ENCODE data around the gene NCBP3. TPM values are rescaled to one million over a fixed set of nuclear protein-coding genes. Genes with fewer than 3 reads are reported as not detected.

The NCBP3 gene
- total and polyA plus RNA-seq, 9 of the 15 experiments (the other 6 are each of a cell fraction or from before 2014, with no cell fraction given), result 3.1 to 25.5 (median 20.5) TPM

DNA sequence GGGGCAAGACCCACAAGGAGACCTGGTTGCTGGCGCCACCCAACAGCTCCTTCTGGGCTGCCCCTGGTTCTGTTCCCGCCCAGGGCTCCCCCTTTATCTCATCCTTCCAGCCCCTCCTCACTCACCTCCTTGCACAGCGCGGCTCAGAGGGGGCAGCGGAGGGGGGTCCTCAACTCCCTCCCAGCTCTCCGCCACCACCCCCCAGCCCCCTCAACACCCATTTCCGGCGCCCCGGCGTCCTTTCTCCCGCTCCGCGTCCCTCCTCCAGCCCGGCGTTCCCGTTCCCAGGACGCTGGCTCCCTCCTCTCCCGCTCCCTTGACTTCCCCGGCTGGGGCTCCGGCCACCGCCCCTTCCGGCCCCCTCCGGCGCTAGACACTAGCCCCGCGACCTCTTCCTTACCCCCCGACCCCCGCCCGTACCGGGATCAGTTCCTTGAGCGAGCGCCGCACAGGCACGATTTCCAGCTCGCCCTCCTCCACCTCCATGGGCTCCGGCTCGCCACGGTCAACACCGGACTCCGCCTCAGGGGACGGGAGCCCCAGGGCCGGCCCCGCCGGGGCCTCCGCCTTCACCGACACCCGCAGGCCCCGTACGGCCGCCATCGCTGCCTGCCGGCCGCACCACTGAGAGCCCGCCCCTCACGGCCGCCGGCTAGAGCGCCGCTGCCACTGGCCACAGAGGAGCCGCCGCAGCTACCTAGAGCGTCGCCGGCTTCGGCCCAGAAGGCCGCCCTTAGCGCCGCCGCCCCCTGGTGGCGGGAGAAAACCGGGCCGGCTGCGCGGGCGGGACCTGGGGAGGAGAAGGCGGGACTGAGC is at the start of gene NCBP3 (continued):
- TF ChIP-seq E2F1 (CRISPR knock-in tag; IDR thresholded peaks at IDR 0.05) (peak; percentile 90), ZNF316 (IDR thresholded peaks at IDR 0.05) (no peak), MBD1 (CRISPR knock-in tag; IDR thresholded peaks at IDR 0.05) (no peak), MCM2 (IDR thresholded peaks at IDR 0.05; ENCODE audit: low read depth) (no peak), RB1 (IDR thresholded peaks at IDR 0.05; ENCODE audit: low read depth) (peak; percentile 98), ZNF507 (tag; conservative IDR thresholded peaks at IDR 0.05) (no peak), ZNF121 (CRISPR knock-in tag; conservative IDR thresholded peaks at IDR 0.05) (no peak), SIRT6 (IDR thresholded peaks at IDR 0.05; ENCODE audit: low read depth, low read length) (no peak), HMGN3 (IDR thresholded peaks at IDR 0.05; ENCODE audit: borderline replicate concordance, extremely low read depth, insufficient read length, low read depth, low read length) (peak; percentile 81), NFATC3 (IDR thresholded peaks at IDR 0.05) (no peak), ZNF165 (CRISPR knock-in tag; IDR thresholded peaks at IDR 0.05; ENCODE audit: borderline replicate concordance) (no peak), KAT7 (CRISPR knock-in tag; IDR thresholded peaks at IDR 0.05; ENCODE audit: borderline replicate concordance) (peak; percentile 45; the same call in 1 of the 2 replicates), FOXP1 (CRISPR knock-in tag; IDR thresholded peaks at IDR 0.05) (peak; percentile 66; the same call in 1 of the 2 replicates), NRF1 (conservative IDR thresholded peaks at IDR 0.05 in 1 of 2, IDR thresholded peaks at IDR 0.05 in 1 of 2) (peak; percentile 83 to 86), NFE2 (IDR thresholded peaks at IDR 0.05; ENCODE audit: low read depth) (no peak), NELFE (IDR thresholded peaks at IDR 0.05; ENCODE audit: insufficient read depth, insufficient read length) (no peak), SOX6 (IDR thresholded peaks at IDR 0.05) (peak; percentile 60; the same call in 1 of the 2 replicates), NONO (IDR thresholded peaks at IDR 0.05; ENCODE audit: low read depth in 2 of 2, low read length in 1 of 2) (peak; percentile 56 to 94; a peak in 3 of 4 replicates), GATAD2A (IDR thresholded peaks at IDR 0.05) (peak; percentile 44; the same call in 1 of the 2 replicates)
- TF ChIP-seq, protein P1, sequence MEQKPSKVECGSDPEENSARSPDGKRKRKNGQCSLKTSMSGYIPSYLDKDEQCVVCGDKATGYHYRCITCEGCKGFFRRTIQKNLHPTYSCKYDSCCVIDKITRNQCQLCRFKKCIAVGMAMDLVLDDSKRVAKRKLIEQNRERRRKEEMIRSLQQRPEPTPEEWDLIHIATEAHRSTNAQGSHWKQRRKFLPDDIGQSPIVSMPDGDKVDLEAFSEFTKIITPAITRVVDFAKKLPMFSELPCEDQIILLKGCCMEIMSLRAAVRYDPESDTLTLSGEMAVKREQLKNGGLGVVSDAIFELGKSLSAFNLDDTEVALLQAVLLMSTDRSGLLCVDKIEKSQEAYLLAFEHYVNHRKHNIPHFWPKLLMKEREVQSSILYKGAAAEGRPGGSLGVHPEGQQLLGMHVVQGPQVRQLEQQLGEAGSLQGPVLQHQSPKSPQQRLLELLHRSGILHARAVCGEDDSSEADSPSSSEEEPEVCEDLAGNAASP (IDR thresholded peaks at IDR 0.05), result no peak
- TF ChIP-seq, protein P2, sequence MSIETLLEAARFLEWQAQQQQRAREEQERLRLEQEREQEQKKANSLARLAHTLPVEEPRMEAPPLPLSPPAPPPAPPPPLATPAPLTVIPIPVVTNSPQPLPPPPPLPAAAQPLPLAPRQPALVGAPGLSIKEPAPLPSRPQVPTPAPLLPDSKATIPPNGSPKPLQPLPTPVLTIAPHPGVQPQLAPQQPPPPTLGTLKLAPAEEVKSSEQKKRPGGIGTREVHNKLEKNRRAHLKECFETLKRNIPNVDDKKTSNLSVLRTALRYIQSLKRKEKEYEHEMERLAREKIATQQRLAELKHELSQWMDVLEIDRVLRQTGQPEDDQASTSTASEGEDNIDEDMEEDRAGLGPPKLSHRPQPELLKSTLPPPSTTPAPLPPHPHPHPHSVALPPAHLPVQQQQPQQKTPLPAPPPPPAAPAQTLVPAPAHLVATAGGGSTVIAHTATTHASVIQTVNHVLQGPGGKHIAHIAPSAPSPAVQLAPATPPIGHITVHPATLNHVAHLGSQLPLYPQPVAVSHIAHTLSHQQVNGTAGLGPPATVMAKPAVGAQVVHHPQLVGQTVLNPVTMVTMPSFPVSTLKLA (conservative IDR thresholded peaks at IDR 0.05), result peak; percentile 27 to 83; a peak in 3 of 4 replicates
